NB4 (cell line): ENCODE data around the gene OSM.

ENCODE experiments used
- DNase-seq: peaks from one replicate; pipeline ENCODE4 v3.0.0; 2010; ENCODE audit warnings: low read depth
- H3K4me3 ChIP-seq: one replicate; pipeline ENCODE4 v1.5.1; 2011; ENCODE audit warnings: mild to moderate bottlenecking, low read depth, low read length, moderate library complexity
- MAX ChIP-seq: IDR thresholded peaks from 2 replicates; pipeline ENCODE4 v1.6.1; 2011; ENCODE audit warnings: low read depth, low read length
- MYC ChIP-seq: IDR thresholded peaks from 2 replicates; pipeline ENCODE4 v1.6.1; 2011; ENCODE audit warnings: low read depth, low read length
- POLR2A ChIP-seq: IDR thresholded peaks from 2 replicates; pipeline ENCODE4 v1.6.1; 2011; ENCODE audit warnings: mild to moderate bottlenecking; ENCODE audit not compliant: insufficient read length; ENCODE audit errors: extremely low read depth
- TF ChIP-seq, protein P1 (sequence below): IDR thresholded peaks from one replicate; pipeline ENCODE4 v1.5.1; 2012; ENCODE audit warnings: low read depth, low read length

Gene OSM

DNA sequence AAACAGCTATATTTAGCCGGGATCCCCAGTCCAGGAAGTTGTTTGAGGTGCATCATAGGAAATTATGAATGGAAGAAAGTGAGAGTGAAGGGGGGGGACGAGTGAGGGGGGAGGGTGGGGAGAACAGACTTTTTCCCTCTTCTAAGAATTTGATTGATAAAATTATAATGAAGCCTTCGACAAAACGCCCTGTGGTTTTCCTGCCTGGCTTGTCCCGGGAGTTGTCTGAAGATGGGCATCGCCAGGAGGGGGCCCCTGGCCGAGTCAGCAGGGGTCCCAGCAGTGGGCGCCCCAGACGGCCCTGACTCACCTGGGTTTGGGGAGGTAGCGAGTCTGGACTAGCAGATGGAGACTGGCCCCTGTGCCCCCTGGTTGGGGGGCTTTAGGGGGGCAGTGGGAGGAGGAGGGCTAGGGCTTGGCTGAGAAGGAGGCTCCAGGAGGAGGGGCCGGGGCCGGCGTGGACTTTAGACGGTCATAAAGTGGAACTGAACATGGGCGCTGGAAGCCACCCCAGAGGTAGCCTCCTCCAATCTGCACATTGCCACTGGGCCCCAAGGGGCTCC is 19.8 kb downstream of the OSM start:
- no peak for DNase-seq
- TF ChIP-seq MYC (no peak), POLR2A (no peak), MAX (no peak)
- TF ChIP-seq, protein P1, sequence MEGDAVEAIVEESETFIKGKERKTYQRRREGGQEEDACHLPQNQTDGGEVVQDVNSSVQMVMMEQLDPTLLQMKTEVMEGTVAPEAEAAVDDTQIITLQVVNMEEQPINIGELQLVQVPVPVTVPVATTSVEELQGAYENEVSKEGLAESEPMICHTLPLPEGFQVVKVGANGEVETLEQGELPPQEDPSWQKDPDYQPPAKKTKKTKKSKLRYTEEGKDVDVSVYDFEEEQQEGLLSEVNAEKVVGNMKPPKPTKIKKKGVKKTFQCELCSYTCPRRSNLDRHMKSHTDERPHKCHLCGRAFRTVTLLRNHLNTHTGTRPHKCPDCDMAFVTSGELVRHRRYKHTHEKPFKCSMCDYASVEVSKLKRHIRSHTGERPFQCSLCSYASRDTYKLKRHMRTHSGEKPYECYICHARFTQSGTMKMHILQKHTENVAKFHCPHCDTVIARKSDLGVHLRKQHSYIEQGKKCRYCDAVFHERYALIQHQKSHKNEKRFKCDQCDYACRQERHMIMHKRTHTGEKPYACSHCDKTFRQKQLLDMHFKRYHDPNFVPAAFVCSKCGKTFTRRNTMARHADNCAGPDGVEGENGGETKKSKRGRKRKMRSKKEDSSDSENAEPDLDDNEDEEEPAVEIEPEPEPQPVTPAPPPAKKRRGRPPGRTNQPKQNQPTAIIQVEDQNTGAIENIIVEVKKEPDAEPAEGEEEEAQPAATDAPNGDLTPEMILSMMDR = no peak
- H3K4me3 ChIP-seq = no peak overlapping the region

- DNase-seq = no peak
- no peak within 1 kb of the TSS for H3K4me3 ChIP-seq
- TF ChIP-seq POLR2A (no peak), MYC (no peak), MAX (no peak)
- TF ChIP-seq, protein P1 = no peak
Observed at GRCh38 chr22:30245985-30246813, 20.5 kb downstream of the OSM start, which contains the start of gene LIF. Gene LIF, minus strand, starts transcription at chr22:30246759. Its CDS starts 64 bp downstream, at chr22:30246695.

- DNase-seq = no peak
Observed at GRCh38 chr22:30245181-30245984, 21.3 kb downstream of the OSM start.

GRCh38 chr22:30244641-30245040 is 22.0 kb downstream of the OSM start:
- no peak for TF ChIP-seq POLR2A
- no peak for TF ChIP-seq MAX
- TF ChIP-seq MYC = no peak
- TF ChIP-seq, protein P1 = no peak
- H3K4me3 ChIP-seq = no peak overlapping the region
- no peak for DNase-seq

More at GRCh38 chr22:30245181-30245984, 21.3 kb downstream of the OSM start:
- TF ChIP-seq MYC (no peak), MAX (no peak), POLR2A (no peak)
- TF ChIP-seq, protein P1 = no peak
- H3K4me3 ChIP-seq = no peak overlapping the region

DNA sequence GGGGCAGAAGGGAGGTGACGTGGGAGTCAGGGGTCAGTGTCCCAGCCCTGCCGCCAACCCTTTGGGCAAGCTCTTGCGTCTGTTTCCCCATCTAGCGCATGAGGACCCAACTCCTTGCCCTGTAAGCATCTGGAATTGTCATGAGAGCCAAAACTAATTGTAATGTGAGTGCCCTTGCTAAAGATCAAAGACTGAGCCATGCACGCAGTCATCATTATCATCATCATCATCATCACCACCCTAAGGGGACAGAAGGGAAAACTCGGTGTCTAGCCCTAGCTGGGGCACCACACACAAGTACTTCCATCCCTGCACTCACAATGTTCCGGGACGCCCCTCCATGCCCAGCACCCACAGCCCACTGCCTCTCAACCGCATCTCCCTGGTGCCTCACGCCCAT is 22.6 kb downstream of the OSM start:
- TF ChIP-seq MAX (no peak), MYC (no peak), POLR2A (no peak)
- TF ChIP-seq, protein P1 = no peak
- no peak for DNase-seq
- H3K4me3 ChIP-seq = no peak overlapping the region
